HCT116 (cell line): ENCODE data around the gene MAPK1. TPM values are rescaled to one million over a fixed set of nuclear protein-coding genes. Genes with fewer than 3 reads are reported as not detected.

Source experiments
- ATAC-seq: fragments of 200-7000 bp; cut with Tn5 transposase; 2 replicates; pipeline ENCODE4 v1.9.1; 2020; ENCODE audit warnings: mild to moderate bottlenecking, moderate library complexity
- BruUV-seq: library from RNA; stranded (reverse); fragments of 400-500 nt; replicated peaks from 2 replicates; lab custom pipeline; 2021; lab: Mats Ljungman, UMichigan
- CTCF ChIA-PET: fragments of 300-600 bp; sonication (Branson Sonifier 250); formaldehyde crosslinking; loops from one replicate; lab custom pipeline; 2021; ENCODE audit warnings: antibody characterized with exemption; lab: Charles Lee
- POLR2A ChIA-PET: fragments of 300-600, 350-600 bp; sonication (Branson Sonifier 250); formaldehyde crosslinking; loops from one replicate; lab custom pipeline; 2021; ENCODE audit warnings: antibody characterized with exemption; lab: Charles Lee
- RAD21 ChIA-PET, 2 experiments: fragments of 300-600 bp; sonication (Branson Sonifier 250); formaldehyde crosslinking; loops; one replicate each; lab custom pipeline; 2023; ENCODE audit warnings: low total read pairs in 2 of 2; ENCODE audit not compliant: uncharacterized antibody in 2 of 2, unreplicated experiment in 2 of 2, low non-redundant PET in 1 of 2; lab: Charles Lee
- DNase-seq: peaks from one replicate; pipeline ENCODE4 v3.0.0-alpha.2; 2010; ENCODE audit warnings: low read depth, low spot score
- H2AFZ ChIP-seq: fragments of 200-600 bp; shearing (Covaris generic), sonication (generic); 2 replicates; pipeline ENCODE4 v1.6.1; 2017; ENCODE audit warnings: low read depth, mixed run types, mixed read lengths, antibody characterized with exemption, low read length; ENCODE audit not compliant: poor library complexity, severe bottlenecking
- H3K27ac ChIP-seq: 2 replicates; pipeline ENCODE4 v1.5.1; 2012; ENCODE audit warnings: low read depth, low read length
- H3K27me3 ChIP-seq: fragments of 200-600 bp; sonication (generic); 2 replicates; pipeline ENCODE4 v1.6.1; 2016; ENCODE audit warnings: mixed run types, low read length, mixed read lengths; ENCODE audit not compliant: insufficient read depth
- H3K36me3 ChIP-seq, 2 experiments: fragments of 200-500 bp in 1 of 2; fragments of 200-600 bp in 1 of 2; sonication (Bioruptor generic) in 1 of 2; sonication (generic) in 1 of 2; 2 replicates each; pipeline versions ENCODE4 v1.5.1 to v1.6.1; 2014 to 2016; ENCODE audit warnings: low read length in 2 of 2, inconsistent platforms in 1 of 2, mixed read lengths in 1 of 2, mixed run types in 1 of 2; ENCODE audit not compliant: insufficient read depth in 2 of 2, control insufficient read depth in 1 of 2
- H3K4me1 ChIP-seq, 2 experiments: fragments of 200-600 bp in 1 of 2; sonication (generic) in 1 of 2; 2 replicates each; pipeline versions ENCODE4 v1.5.1 to v1.6.1; 2012 to 2017; ENCODE audit warnings: low read length in 2 of 2, inconsistent platforms in 1 of 2, mild to moderate bottlenecking in 1 of 2, mixed read lengths in 1 of 2, mixed run types in 1 of 2, moderate library complexity in 1 of 2; ENCODE audit not compliant: insufficient read depth in 2 of 2, control insufficient read depth in 1 of 2
- H3K4me2 ChIP-seq: fragments of 200-600 bp; sonication (generic); 2 replicates; pipeline ENCODE4 v1.6.1; 2017; ENCODE audit warnings: mixed run types, low read length, mixed read lengths
- H3K4me3 ChIP-seq, 2 experiments: fragments of 200-600 bp in 1 of 2; sonication (generic) in 1 of 2; replicated peaks in 1 of 2; 2 replicates each; pipeline ENCODE4 v1.5.1; 2011 to 2016; ENCODE audit warnings: low read length in 2 of 2, control low read depth in 1 of 2, low read depth in 1 of 2, mild to moderate bottlenecking in 1 of 2, mixed read lengths in 1 of 2, mixed run types in 1 of 2
- H3K79me2 ChIP-seq: fragments of 200-600 bp; sonication (generic); 2 replicates; pipeline ENCODE4 v1.6.1; 2017; ENCODE audit warnings: mild to moderate bottlenecking, mixed run types, low read length, moderate library complexity, mixed read lengths; ENCODE audit not compliant: insufficient read depth
- H3K9ac ChIP-seq: fragments of 200-600 bp; sonication (generic); 2 replicates; pipeline ENCODE4 v1.6.1; 2016; ENCODE audit warnings: low read length, mixed read lengths
- H3K9me2 ChIP-seq: fragments of 200-600 bp; sonication (generic), shearing (Covaris generic); 2 replicates; pipeline ENCODE4 v1.6.1; 2017; ENCODE audit warnings: mixed run types, mild to moderate bottlenecking, moderate library complexity; ENCODE audit not compliant: insufficient read depth
- H3K9me3 ChIP-seq, 2 experiments: fragments of 200-500 bp in 1 of 2; fragments of 200-600 bp in 1 of 2; sonication (Bioruptor generic) in 1 of 2; sonication (generic) in 1 of 2; 2 replicates each; pipeline ENCODE4 v1.6.1; 2014 to 2017; ENCODE audit warnings: low read length in 2 of 2, mixed read lengths in 2 of 2, inconsistent platforms in 1 of 2, low read depth in 1 of 2, mild to moderate bottlenecking in 1 of 2, mixed run types in 1 of 2, moderate library complexity in 1 of 2; ENCODE audit not compliant: control insufficient read depth in 1 of 2, insufficient read depth in 1 of 2
- H4K20me1 ChIP-seq: fragments of 200-600 bp; sonication (generic), shearing (Covaris generic); 2 replicates; pipeline ENCODE4 v1.6.1; 2017; ENCODE audit warnings: mixed run types, mild to moderate bottlenecking, moderate library complexity; ENCODE audit not compliant: insufficient read depth
- ATF3 ChIP-seq: IDR thresholded peaks from 2 replicates; pipeline ENCODE4 v1.6.1; 2012
- CEBPB ChIP-seq: IDR thresholded peaks from 2 replicates; pipeline ENCODE4 v1.6.1; 2012; ENCODE audit warnings: low read depth
- CTCF ChIP-seq, 3 experiments: fragments of 200-600 bp in 1 of 3; sonication (generic) in 1 of 3; IDR thresholded peaks in 2 of 3; conservative IDR thresholded peaks in 1 of 3; 2 replicates each; pipeline ENCODE4 v1.5.1; 2012 to 2017; ENCODE audit warnings: low read depth in 2 of 3, low read length in 2 of 3, antibody characterized with exemption in 1 of 3, borderline replicate concordance in 1 of 3, control low read depth in 1 of 3, mild to moderate bottlenecking in 1 of 3, mixed read lengths in 1 of 3, mixed run types in 1 of 3, moderate library complexity in 1 of 3; ENCODE audit not compliant: insufficient read depth in 1 of 3
- EGR1 ChIP-seq: IDR thresholded peaks from 2 replicates; pipeline ENCODE4 v1.6.1; 2012; ENCODE audit warnings: low read depth
- ELF1 ChIP-seq: IDR thresholded peaks from 2 replicates; pipeline ENCODE4 v1.6.1; 2012; ENCODE audit warnings: low read depth, borderline replicate concordance
- EZH2 ChIP-seq: fragments of 200-600 bp; sonication (generic); IDR thresholded peaks from 2 replicates; pipeline ENCODE4 v1.6.1; 2017; ENCODE audit warnings: antibody characterized with exemption, mixed run types
- FOSL1 ChIP-seq: IDR thresholded peaks from 2 replicates; pipeline ENCODE4 v1.6.1; 2012; ENCODE audit warnings: low read depth
- JUND ChIP-seq: IDR thresholded peaks from 2 replicates; pipeline ENCODE4 v1.6.1; 2012
- MAX ChIP-seq: IDR thresholded peaks from 2 replicates; pipeline ENCODE4 v1.6.1; 2012
- POLR2A ChIP-seq: IDR thresholded peaks from 2 replicates; pipeline ENCODE4 v1.7.0; 2011; ENCODE audit warnings: borderline replicate concordance; ENCODE audit not compliant: insufficient read depth, insufficient read length; ENCODE audit errors: extremely low read depth
- RAD21 ChIP-seq: IDR thresholded peaks from 2 replicates; pipeline ENCODE4 v1.6.1; 2012; ENCODE audit warnings: low read depth, mild to moderate bottlenecking
- REST ChIP-seq: IDR thresholded peaks from 2 replicates; pipeline ENCODE4 v1.6.1; 2012; ENCODE audit warnings: low read depth
- SIN3A ChIP-seq: IDR thresholded peaks from 2 replicates; pipeline ENCODE4 v1.6.1; 2012; ENCODE audit warnings: low read depth
- SP1 ChIP-seq: IDR thresholded peaks from 2 replicates; pipeline ENCODE4 v1.6.1; 2012; ENCODE audit warnings: low read depth
- SRF ChIP-seq: IDR thresholded peaks from 2 replicates; pipeline ENCODE4 v1.6.1; 2012; ENCODE audit warnings: low read depth
- TCF7L2 ChIP-seq: IDR thresholded peaks from 2 replicates; pipeline ENCODE4 v1.7.0; 2011; ENCODE audit warnings: borderline replicate concordance, inconsistent platforms; ENCODE audit not compliant: insufficient read depth, insufficient read length; ENCODE audit errors: extremely low read depth
- YY1 ChIP-seq: IDR thresholded peaks from 2 replicates; pipeline ENCODE4 v1.6.1; 2011; ENCODE audit warnings: low read length, low read depth, moderate library complexity, mild to moderate bottlenecking; ENCODE audit not compliant: insufficient replicate concordance; ENCODE audit errors: extremely low read depth
- ZBTB33 ChIP-seq: IDR thresholded peaks from 2 replicates; pipeline ENCODE4 v1.6.1; 2011; ENCODE audit warnings: mild to moderate bottlenecking, low read length, moderate library complexity; ENCODE audit not compliant: insufficient replicate concordance; ENCODE audit errors: extremely low read depth
- ZFX ChIP-seq: fragments of 450-650 bp; IDR thresholded peaks from 2 replicates; pipeline ENCODE4 v1.6.1; 2017
- ZNF274 ChIP-seq: fragments of 200-500 bp; sonication (Bioruptor generic); IDR thresholded peaks from 2 replicates; pipeline ENCODE4 v1.6.1; 2014; ENCODE audit warnings: mild to moderate bottlenecking, low read depth, low read length, inconsistent platforms
- intact Hi-C: fragments of 100-400 bp; cut with micrococcal nuclease; formaldehyde crosslinking; loops from 2 replicates; pipeline ENCODE4 v1.10.0; 2022
- total RNA-seq: library from RNA; stranded (reverse); gene quantifications from one replicate; pipeline ENCODE4 v1.2.1, GENCODE V29; 2021; ENCODE audit not compliant: unreplicated experiment

MAPK1 gene
- total RNA-seq, 1 experiment from 2014 or later, result 137 TPM

- no peak overlapping the region for H2AFZ ChIP-seq
- H3K27ac ChIP-seq, result no peak overlapping the region
- no peak overlapping the region for H3K9ac ChIP-seq
- H3K4me3 ChIP-seq, result no peak overlapping the region
- intact Hi-C loops, result no loop called here
- RAD21 ChIA-PET, result no interaction called here
- no TSS peak for BruUV-seq
- CTCF ChIA-PET, result interaction anchor here (1.4 kb wide), 1 partner anchor 65 kb away, joined by 3 read pairs; the partner anchor contains the start of gene SDF2L1
- DNase-seq, result no peak
- TF ChIP-seq FOSL1, result no peak
- TF ChIP-seq TCF7L2, result no peak
- TF ChIP-seq YY1, result no peak
- TF ChIP-seq RAD21, result no peak
- TF ChIP-seq ZNF274, result no peak
- no peak for TF ChIP-seq CTCF (IDR thresholded peaks at IDR 0.05 in 2 of 3, conservative IDR thresholded peaks at IDR 0.05 in 1 of 3; ENCODE audit: borderline replicate concordance in 1 of 3, insufficient read depth in 1 of 3, low read depth in 2 of 3, low read length in 2 of 3)
- no peak for TF ChIP-seq EZH2
- no peak for TF ChIP-seq SP1
- no peak for TF ChIP-seq SIN3A
- no peak for TF ChIP-seq MAX
- no peak for TF ChIP-seq ZBTB33
- no peak for TF ChIP-seq ATF3
- TF ChIP-seq POLR2A, result no peak
- TF ChIP-seq SRF, result no peak
- TF ChIP-seq ELF1, result no peak
- TF ChIP-seq REST, result no peak
- no peak for TF ChIP-seq JUND
- no peak for TF ChIP-seq CEBPB
- no peak for TF ChIP-seq EGR1
- TF ChIP-seq ZFX, result no peak
- H4K20me1 ChIP-seq, result no peaks in the 10 kb centered on the region
- no peaks in the 10 kb centered on the region for H3K4me1 ChIP-seq
- no peaks in the 10 kb centered on the region for H3K9me2 ChIP-seq
- no peaks in the 10 kb centered on the region for H3K79me2 ChIP-seq
- no peak for ATAC-seq
- H3K36me3 ChIP-seq, result no peaks in the 10 kb centered on the region
- H3K27me3 ChIP-seq, result no peaks in the 10 kb centered on the region
- no peaks in the 10 kb centered on the region for H3K9me3 ChIP-seq
- H3K4me2 ChIP-seq, result no peak overlapping the region
- POLR2A ChIA-PET, result no interaction called here
Observed at GRCh38 chr22:21707677-21708076, 159.8 kb downstream of the MAPK1 start.
